ENCODE data around the gene PRAMEF18. TPM values are rescaled to one million over a fixed set of nuclear protein-coding genes. Genes with fewer than 3 reads are reported as not detected.
"Not testable (repeated sequence)": the region's sequence is repeated elsewhere in the genome, so short reads cannot be mapped to it uniquely, and the experiment has no call there.

Gene PRAMEF18
- total RNA-seq, 1 donor from 2014 or later = not detected

GRCh38 chr1:13201309-13201708 is 24.6 kb downstream of the PRAMEF18 start, which contains the start of gene PRAMEF13:
Gene PRAMEF13, minus strand, starts transcription at chr1:13201409. Its CDS starts 1,820 bp downstream, at chr1:13199589.
- H3K4me1 Mint-ChIP-seq (ENCODE audit: unreplicated experiment); H3K27me3 Mint-ChIP-seq (ENCODE audit: unreplicated experiment); DNase-seq (ENCODE audit: low spot score); H3K9me3 Mint-ChIP-seq (ENCODE audit: unreplicated experiment); H3K4me3 Mint-ChIP-seq (ENCODE audit: unreplicated experiment); H3K36me3 Mint-ChIP-seq (ENCODE audit: low read depth, unreplicated experiment); H3K27ac Mint-ChIP-seq (ENCODE audit: unreplicated experiment): not testable (repeated sequence)

Other genes with a start within 250 kb of the PRAMEF18 start
- not detected for gene PRAMEF27, start 169.6 kb downstream of the PRAMEF18 start, total RNA-seq (ENCODE audit: unreplicated experiment)
- gene HNRNPCL3, start 165.4 kb downstream of the PRAMEF18 start, total RNA-seq (ENCODE audit: unreplicated experiment) = not detected
- not detected for gene PRAMEF25, start 155.4 kb downstream of the PRAMEF18 start, total RNA-seq (ENCODE audit: unreplicated experiment)
- gene HNRNPCL2, start 109.3 kb downstream of the PRAMEF18 start, total RNA-seq (ENCODE audit: unreplicated experiment) = not detected
- gene PRAMEF26, start 70.1 kb downstream of the PRAMEF18 start, total RNA-seq (ENCODE audit: unreplicated experiment) = not detected
- gene HNRNPCL4, start 60.5 kb downstream of the PRAMEF18 start, total RNA-seq (ENCODE audit: unreplicated experiment) = not detected
- gene PRAMEF9, start 54.3 kb downstream of the PRAMEF18 start, total RNA-seq (ENCODE audit: unreplicated experiment) = not detected
- gene PRAMEF13, start 24.7 kb downstream of the PRAMEF18 start, total RNA-seq (ENCODE audit: unreplicated experiment) = not detected
- gene PRAMEF5, start 28.0 kb upstream of the PRAMEF18 start, total RNA-seq (ENCODE audit: unreplicated experiment) = not detected
- not detected for gene PRAMEF8, start 59.0 kb upstream of the PRAMEF18 start, total RNA-seq (ENCODE audit: unreplicated experiment)
- gene PRAMEF33, start 77.4 kb upstream of the PRAMEF18 start, total RNA-seq (ENCODE audit: unreplicated experiment) = not detected
- gene PRAMEF15, start 89.4 kb upstream of the PRAMEF18 start, total RNA-seq (ENCODE audit: unreplicated experiment) = not detected
- gene PRAMEF14, start 121.0 kb upstream of the PRAMEF18 start, total RNA-seq (ENCODE audit: unreplicated experiment) = not detected
- not detected for gene PRAMEF19, start 145.8 kb upstream of the PRAMEF18 start, total RNA-seq (ENCODE audit: unreplicated experiment)
- not detected for gene PRAMEF17, start 163.5 kb upstream of the PRAMEF18 start, total RNA-seq (ENCODE audit: unreplicated experiment)
- gene PRAMEF20, start 184.3 kb upstream of the PRAMEF18 start, total RNA-seq (ENCODE audit: unreplicated experiment) = not detected